Hepatocyte (in vitro differentiated cells): Measurements from ENCODE around the gene LEP.

Experiments used
- CTCF ChIP-seq: fragments of 200-600 bp; sonication (generic); IDR thresholded peaks from 2 replicates; pipeline ENCODE4 v1.5.1; 2016; ENCODE audit warnings: antibody characterized with exemption, mild to moderate bottlenecking; ENCODE audit not compliant: poor library complexity
- EZH2 ChIP-seq: fragments of 200-600 bp; sonication (generic); IDR thresholded peaks from 2 replicates; pipeline ENCODE4 v1.6.1; 2016; ENCODE audit warnings: antibody characterized with exemption, mild to moderate bottlenecking, borderline replicate concordance
- EZH2phosphoT487 ChIP-seq: fragments of 200-600 bp; sonication (generic); IDR thresholded peaks from one replicate; pipeline ENCODE4 v1.6.1; 2018; ENCODE audit warnings: antibody characterized with exemption, mild to moderate bottlenecking, low read depth, moderate library complexity; ENCODE audit not compliant: unreplicated experiment, severe bottlenecking

DNA sequence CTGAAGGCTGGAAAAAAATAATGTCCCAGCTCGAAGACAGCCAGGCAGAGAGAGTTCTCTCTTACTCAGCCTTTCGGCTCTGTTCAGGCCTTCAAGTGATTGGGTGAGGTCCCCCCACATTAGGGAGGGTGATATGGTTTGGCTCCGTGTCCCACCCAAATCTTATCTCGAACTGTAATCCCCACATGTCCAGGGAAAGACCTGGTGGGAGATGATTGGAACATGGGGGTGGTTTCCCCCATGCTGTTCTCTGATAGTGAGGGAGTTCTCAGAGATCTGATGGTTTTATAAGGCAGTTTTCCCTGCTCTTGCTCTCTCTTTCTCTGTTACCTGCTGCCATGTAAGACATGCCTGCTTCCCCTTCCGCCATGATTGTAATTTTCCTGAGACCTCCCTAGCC, 36.6 kb upstream of the LEP start:
- TF ChIP-seq CTCF = no peak
- TF ChIP-seq EZH2phosphoT487 = no peak
- no peak for TF ChIP-seq EZH2
